Measurements from ENCODE around the gene ITGBL1.

The ITGBL1 gene

GRCh38 chr13:101502618-101503017, 50.1 kb downstream of the ITGBL1 start:
- H3K9me3 ChIP-seq (ENCODE audit: severe bottlenecking), result no peaks in the 10 kb centered on the region
- H3K27me3 ChIP-seq (ENCODE audit: insufficient read depth, low read depth, severe bottlenecking), result no peaks in the 10 kb centered on the region
- H3K4me3 ChIP-seq (ENCODE audit: low read depth, low read length), result no peak overlapping the region
- no peaks in the 10 kb centered on the region for H3K36me3 ChIP-seq
- no peak for DNase-seq
- TF ChIP-seq, protein P1, sequence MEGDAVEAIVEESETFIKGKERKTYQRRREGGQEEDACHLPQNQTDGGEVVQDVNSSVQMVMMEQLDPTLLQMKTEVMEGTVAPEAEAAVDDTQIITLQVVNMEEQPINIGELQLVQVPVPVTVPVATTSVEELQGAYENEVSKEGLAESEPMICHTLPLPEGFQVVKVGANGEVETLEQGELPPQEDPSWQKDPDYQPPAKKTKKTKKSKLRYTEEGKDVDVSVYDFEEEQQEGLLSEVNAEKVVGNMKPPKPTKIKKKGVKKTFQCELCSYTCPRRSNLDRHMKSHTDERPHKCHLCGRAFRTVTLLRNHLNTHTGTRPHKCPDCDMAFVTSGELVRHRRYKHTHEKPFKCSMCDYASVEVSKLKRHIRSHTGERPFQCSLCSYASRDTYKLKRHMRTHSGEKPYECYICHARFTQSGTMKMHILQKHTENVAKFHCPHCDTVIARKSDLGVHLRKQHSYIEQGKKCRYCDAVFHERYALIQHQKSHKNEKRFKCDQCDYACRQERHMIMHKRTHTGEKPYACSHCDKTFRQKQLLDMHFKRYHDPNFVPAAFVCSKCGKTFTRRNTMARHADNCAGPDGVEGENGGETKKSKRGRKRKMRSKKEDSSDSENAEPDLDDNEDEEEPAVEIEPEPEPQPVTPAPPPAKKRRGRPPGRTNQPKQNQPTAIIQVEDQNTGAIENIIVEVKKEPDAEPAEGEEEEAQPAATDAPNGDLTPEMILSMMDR (IDR thresholded peaks at IDR 0.05; ENCODE audit: low read depth, low read length), result no peak
- H3K27ac ChIP-seq, result no peak overlapping the region

DNA sequence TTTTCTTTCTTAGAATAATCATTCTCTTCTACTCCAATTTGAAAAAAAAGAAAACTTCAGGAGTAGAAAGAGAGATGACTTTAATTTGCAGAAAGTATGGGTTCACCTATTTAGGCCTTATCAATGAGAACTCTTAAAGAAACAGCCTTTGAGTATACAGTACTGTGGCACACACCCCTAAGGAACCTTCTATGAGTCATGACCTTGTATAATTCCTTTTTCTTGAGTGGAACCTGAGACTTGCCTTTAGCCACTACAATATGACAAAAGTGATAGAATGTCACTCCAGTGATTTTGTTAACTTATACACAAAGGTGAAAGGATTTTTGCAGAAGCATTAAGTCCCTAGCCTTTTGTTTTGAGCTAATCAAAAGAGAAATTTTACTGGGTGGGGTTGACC, 58.7 kb downstream of the ITGBL1 start:
- Histone ChIP-seq H3K27ac (no peak overlapping the region), H3K36me3 (no peaks in the 10 kb centered on the region), H3K27me3 (ENCODE audit: insufficient read depth, low read depth, severe bottlenecking) (no peaks in the 10 kb centered on the region), H3K4me3 (ENCODE audit: low read depth, low read length) (no peak overlapping the region), H3K9me3 (ENCODE audit: severe bottlenecking) (no peaks in the 10 kb centered on the region)
- TF ChIP-seq, protein P1 (IDR thresholded peaks at IDR 0.05; ENCODE audit: low read depth, low read length), result no peak
- DNase-seq, result no peak

DNA sequence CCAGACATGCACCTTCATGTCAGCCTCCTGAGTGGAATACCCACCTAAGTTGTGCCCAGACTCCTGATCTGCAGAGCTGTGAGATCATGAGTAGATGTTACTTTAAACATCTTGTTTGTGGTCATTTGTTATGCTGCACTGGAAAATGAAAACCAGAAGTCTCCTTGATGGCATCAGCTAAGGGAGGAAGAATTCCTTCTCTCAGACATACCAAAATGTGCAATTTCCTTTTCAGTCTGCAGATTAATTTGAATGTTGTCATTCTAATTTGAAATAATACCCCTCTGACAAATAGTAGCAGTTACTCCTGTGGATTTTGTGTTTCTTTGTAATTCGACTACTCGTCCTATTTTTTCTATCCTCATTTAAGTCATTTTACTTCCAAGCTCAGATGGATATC, 59.3 kb downstream of the ITGBL1 start:
- TF ChIP-seq, protein P1 (IDR thresholded peaks at IDR 0.05; ENCODE audit: low read depth, low read length), result no peak
- Histone ChIP-seq H3K9me3 (ENCODE audit: severe bottlenecking) (no peaks in the 10 kb centered on the region), H3K36me3 (no peaks in the 10 kb centered on the region), H3K27me3 (ENCODE audit: insufficient read depth, low read depth, severe bottlenecking) (no peaks in the 10 kb centered on the region), H3K4me3 (ENCODE audit: low read depth, low read length) (no peak overlapping the region), H3K27ac (no peak overlapping the region)
- no peak for DNase-seq

DNA sequence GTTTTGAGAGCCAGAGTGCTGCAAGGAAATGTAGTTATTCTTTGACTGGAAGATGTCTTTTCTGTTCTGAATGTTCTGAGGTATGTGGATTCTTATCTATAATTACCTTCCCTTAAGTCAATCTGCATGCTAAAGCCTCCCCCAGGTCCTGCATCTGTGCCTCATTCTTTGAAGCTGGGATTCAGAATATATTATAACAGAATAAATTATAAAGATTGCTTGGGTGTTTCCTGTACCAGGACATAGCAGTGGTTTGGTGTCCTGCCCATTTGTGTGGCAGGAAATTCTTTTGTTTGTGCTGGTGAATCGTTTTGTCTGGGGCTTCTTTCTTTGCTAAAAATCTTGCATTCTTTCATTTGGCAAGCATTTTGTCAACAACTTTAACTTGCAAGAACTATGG, 60.2 kb downstream of the ITGBL1 start:
- Histone ChIP-seq H3K4me3 (ENCODE audit: low read depth, low read length) (no peak overlapping the region), H3K27me3 (ENCODE audit: insufficient read depth, low read depth, severe bottlenecking) (no peaks in the 10 kb centered on the region), H3K27ac (no peak overlapping the region), H3K36me3 (no peaks in the 10 kb centered on the region), H3K9me3 (ENCODE audit: severe bottlenecking) (no peaks in the 10 kb centered on the region)
- no peak for DNase-seq
- TF ChIP-seq, protein P1 (IDR thresholded peaks at IDR 0.05; ENCODE audit: low read depth, low read length), result no peak

- H3K36me3 ChIP-seq, result no peaks in the 10 kb centered on the region
- DNase-seq, result no peak
- H3K27me3 ChIP-seq (ENCODE audit: insufficient read depth, low read depth, severe bottlenecking), result no peaks in the 10 kb centered on the region
- H3K4me3 ChIP-seq (ENCODE audit: low read depth, low read length), result no peak overlapping the region
- TF ChIP-seq, protein P1 (IDR thresholded peaks at IDR 0.05; ENCODE audit: low read depth, low read length), result no peak
- no peak overlapping the region for H3K27ac ChIP-seq
- H3K9me3 ChIP-seq (ENCODE audit: severe bottlenecking), result no peaks in the 10 kb centered on the region
Measured at GRCh38 chr13:101514100-101514499, 61.6 kb downstream of the ITGBL1 start.

DNA sequence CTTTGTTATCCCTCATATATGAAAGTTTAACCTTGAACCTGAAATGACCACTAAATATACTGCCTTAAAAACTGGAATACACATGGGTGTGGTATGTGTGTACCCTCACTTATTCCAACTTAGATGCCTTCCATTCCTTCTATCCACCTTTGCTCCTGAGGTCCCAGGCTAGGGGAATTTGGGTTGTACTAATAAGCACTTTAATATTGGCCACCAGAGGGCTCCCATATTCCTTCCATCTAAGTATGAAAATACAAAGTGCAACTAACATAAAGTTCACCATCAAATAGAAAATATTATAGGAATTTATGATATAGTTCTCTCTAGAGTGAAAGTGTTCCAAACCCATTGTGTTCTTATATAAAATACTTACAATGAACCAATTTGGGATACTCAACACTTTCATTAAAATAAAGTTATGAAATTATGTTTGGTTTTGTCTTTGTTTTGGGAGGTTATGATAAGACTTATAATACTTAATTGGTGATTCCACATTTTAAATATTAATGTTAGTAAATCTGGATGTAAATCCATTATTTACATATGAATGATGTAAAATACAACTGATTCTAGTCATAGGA, 62.3 kb downstream of the ITGBL1 start:
- Histone ChIP-seq H3K9me3 (ENCODE audit: severe bottlenecking) (no peaks in the 10 kb centered on the region), H3K36me3 (no peaks in the 10 kb centered on the region), H3K4me3 (ENCODE audit: low read depth, low read length) (no peak overlapping the region), H3K27ac (no peak overlapping the region), H3K27me3 (ENCODE audit: insufficient read depth, low read depth, severe bottlenecking) (no peaks in the 10 kb centered on the region)
- peak; percentile 54 for DNase-seq
- TF ChIP-seq, protein P1 (IDR thresholded peaks at IDR 0.05; ENCODE audit: low read depth, low read length), result peak; percentile 56

Data from WERI-Rb-1 (cell line).